Upper lobe of left lung (tissue), 4 donors: ENCODE results near the gene SLC15A1.

Experiments used
- POLR2A ChIP-seq, 4 donors: fragments of 450-650 bp; IDR thresholded peaks; one replicate each; pipeline ENCODE4 v1.5.1; 2016 to 2017; ENCODE audit warnings: antibody characterized with exemption in 4 of 4, mild to moderate bottlenecking in 2 of 4
- POLR2AphosphoS5 ChIP-seq, 2 donors: sonication (generic); formaldehyde crosslinking; IDR thresholded peaks; one replicate each; pipeline ENCODE4 v1.5.1; 2017; ENCODE audit warnings: antibody characterized with exemption in 2 of 2
- TF ChIP-seq, protein P1 (sequence below), 6 experiments: fragments of 450-650 bp in 4 of 6; fragments of 200-600 bp in 2 of 6; sonication (generic) in 2 of 6; IDR thresholded peaks; one replicate each; pipeline ENCODE4 v1.5.1; 2016 to 2019; ENCODE audit warnings: antibody characterized with exemption in 6 of 6

DNA sequence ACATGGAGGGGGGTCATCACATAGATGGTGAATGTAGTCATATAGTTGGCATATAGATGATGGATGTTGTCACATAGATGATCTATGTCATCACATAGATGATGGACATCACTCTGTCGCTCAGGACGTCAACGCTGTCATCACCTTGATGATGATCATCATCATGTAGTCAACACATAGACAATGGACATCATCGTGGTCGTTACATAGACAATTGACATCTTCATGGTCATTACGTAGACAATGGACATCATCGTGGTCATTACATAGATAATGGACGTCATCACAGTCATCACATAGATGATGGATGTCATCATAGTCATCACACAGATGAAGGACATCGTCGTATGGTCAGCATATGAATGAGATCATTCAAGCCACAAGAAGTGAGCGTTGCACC is 28.6 kb upstream of the SLC15A1 start:
- TF ChIP-seq POLR2A (IDR thresholded peaks at IDR 0.05) (no peak), POLR2AphosphoS5 (IDR thresholded peaks at IDR 0.05) (no peak)
- TF ChIP-seq, protein P1, sequence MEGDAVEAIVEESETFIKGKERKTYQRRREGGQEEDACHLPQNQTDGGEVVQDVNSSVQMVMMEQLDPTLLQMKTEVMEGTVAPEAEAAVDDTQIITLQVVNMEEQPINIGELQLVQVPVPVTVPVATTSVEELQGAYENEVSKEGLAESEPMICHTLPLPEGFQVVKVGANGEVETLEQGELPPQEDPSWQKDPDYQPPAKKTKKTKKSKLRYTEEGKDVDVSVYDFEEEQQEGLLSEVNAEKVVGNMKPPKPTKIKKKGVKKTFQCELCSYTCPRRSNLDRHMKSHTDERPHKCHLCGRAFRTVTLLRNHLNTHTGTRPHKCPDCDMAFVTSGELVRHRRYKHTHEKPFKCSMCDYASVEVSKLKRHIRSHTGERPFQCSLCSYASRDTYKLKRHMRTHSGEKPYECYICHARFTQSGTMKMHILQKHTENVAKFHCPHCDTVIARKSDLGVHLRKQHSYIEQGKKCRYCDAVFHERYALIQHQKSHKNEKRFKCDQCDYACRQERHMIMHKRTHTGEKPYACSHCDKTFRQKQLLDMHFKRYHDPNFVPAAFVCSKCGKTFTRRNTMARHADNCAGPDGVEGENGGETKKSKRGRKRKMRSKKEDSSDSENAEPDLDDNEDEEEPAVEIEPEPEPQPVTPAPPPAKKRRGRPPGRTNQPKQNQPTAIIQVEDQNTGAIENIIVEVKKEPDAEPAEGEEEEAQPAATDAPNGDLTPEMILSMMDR (IDR thresholded peaks at IDR 0.05) = no peak
